Gastrocnemius medialis (tissue), 4 donors: ENCODE measurements around the gene FOXP4. TPM values are rescaled to one million over a fixed set of nuclear protein-coding genes. Genes with fewer than 3 reads are reported as not detected.

Source experiments
- ATAC-seq, 2 donors: fragments of 150-250 bp; one replicate each; pipeline ENCODE4 v1.9.1; 2016
- DNase-seq, 2 donors: peaks; one replicate each; pipeline ENCODE4 v3.0.0-alpha.2; 2019
- H3K27ac ChIP-seq, 4 donors: fragments of 200-600 bp; sonication (generic); 1 replicate in 1 of 4; 2 replicates in 3 of 4; pipeline ENCODE4 v1.5.1; 2016 to 2018; ENCODE audit warnings: mild to moderate bottlenecking in 2 of 4, moderate library complexity in 1 of 4
- H3K27me3 ChIP-seq, 3 donors: fragments of 200-600 bp; sonication (generic) in 2 of 3; 1 replicate in 1 of 3; 2 replicates in 2 of 3; pipeline versions ENCODE4 v1.5.1 to v1.6.0; 2016 to 2019; ENCODE audit warnings: mild to moderate bottlenecking in 1 of 3, moderate library complexity in 1 of 3
- H3K36me3 ChIP-seq, 2 donors: fragments of 200-600 bp; sonication (generic) in 1 of 2; one replicate each; pipeline ENCODE4 v1.5.1; 2017 to 2018
- H3K4me1 ChIP-seq, 2 donors: fragments of 200-600 bp; sonication (generic) in 1 of 2; one replicate each; pipeline ENCODE4 v1.5.1; 2016 to 2017; ENCODE audit warnings: mild to moderate bottlenecking in 2 of 2
- H3K4me3 ChIP-seq, 4 donors: fragments of 200-600 bp; sonication (generic) in 3 of 4; 1 replicate in 1 of 4; 2 replicates in 3 of 4; pipeline ENCODE4 v1.5.1; 2016 to 2019; ENCODE audit warnings: mild to moderate bottlenecking in 2 of 4
- H3K9me3 ChIP-seq, 3 donors: fragments of 200-600 bp; sonication (generic) in 2 of 3; 1 replicate in 1 of 3; 2 replicates in 2 of 3; pipeline ENCODE4 v1.5.1; 2016 to 2019
- CTCF ChIP-seq, 5 experiments: fragments of 450-650 bp in 3 of 5; fragments of 200-600 bp in 2 of 5; sonication (generic) in 2 of 5; IDR thresholded peaks in 4 of 5; conservative IDR thresholded peaks in 1 of 5; 1 replicate in 4 of 5; 2 replicates in 1 of 5; pipeline ENCODE4 v1.5.1; 2016 to 2019; ENCODE audit warnings: antibody characterized with exemption in 5 of 5, mild to moderate bottlenecking in 3 of 5, moderate library complexity in 3 of 5
- POLR2A ChIP-seq, 2 donors: fragments of 450-650 bp; IDR thresholded peaks; one replicate each; pipeline ENCODE4 v1.6.1; 2017; ENCODE audit warnings: antibody characterized with exemption in 2 of 2, mild to moderate bottlenecking in 2 of 2, moderate library complexity in 2 of 2
- in situ Hi-C, 4 donors: fragments of 200-750 bp; cut with MboI; loops; one replicate each; pipeline versions ENCODE4 v1.15.0 to v1.8.0; 2017; ENCODE audit warnings: low sequenced_read_pairs in 4 of 4
- intact Hi-C: fragments of 100-400 bp; cut with DNase I; formaldehyde crosslinking; loops from one replicate; pipeline ENCODE4 v1.15.1; 2023; ENCODE audit warnings: low total_unique reads
- total RNA-seq, 4 donors: library from RNA; depleted of rRNA; stranded (reverse); fragments of >200 nt; gene quantifications; one replicate each; pipeline versions ENCODE4 v1.1.0 to v1.2.3, GENCODE V29; 2016

The FOXP4 gene
- total RNA-seq, 4 donors from 2014 or later: 3.4 to 11.4 (median 6.5) TPM

- no peak for ATAC-seq
- H3K4me1 ChIP-seq: no peaks in the 10 kb centered on the region
- H3K4me3 ChIP-seq: no peak overlapping the region
- DNase-seq: no peak
- in situ Hi-C loops: loop anchor here (5.0 to 10.0 kb wide), 6 partner anchors 125 to 225 kb away; partner anchors contain the start of gene FRS3 (in 1 of the 4)
- no peaks in the 10 kb centered on the region for H3K27me3 ChIP-seq
- peaks cover 0 to 11% of the 10 kb centered on the region in 2 donors for H3K36me3 ChIP-seq
- no peak for TF ChIP-seq CTCF (IDR thresholded peaks at IDR 0.05 in 4 of 5, conservative IDR thresholded peaks at IDR 0.05 in 1 of 5)
- no peak for TF ChIP-seq POLR2A (IDR thresholded peaks at IDR 0.05)
- H3K27ac ChIP-seq: no peak overlapping the region
- intact Hi-C loops: loop anchor here (5.0 kb wide), 1 partner anchor 43 kb away; the partner anchor contains the start of gene FOXP4
- no peaks in the 10 kb centered on the region for H3K9me3 ChIP-seq
Measured at GRCh38 chr6:41589636-41590622, 43.7 kb downstream of the FOXP4 start.

- Histone ChIP-seq H3K36me3 (peaks cover 0 to 11% of the 10 kb centered on the region in 2 donors), H3K4me1 (no peaks in the 10 kb centered on the region), H3K4me3 (no peak overlapping the region), H3K27ac (no peak overlapping the region), H3K9me3 (no peaks in the 10 kb centered on the region), H3K27me3 (no peaks in the 10 kb centered on the region)
- DNase-seq (no peak), ATAC-seq (no peak)
- no peak for TF ChIP-seq CTCF (IDR thresholded peaks at IDR 0.05 in 4 of 5, conservative IDR thresholded peaks at IDR 0.05 in 1 of 5)
- TF ChIP-seq POLR2A (IDR thresholded peaks at IDR 0.05): no peak
- in situ Hi-C loops (loop anchor here (5.0 to 10.0 kb wide), 6 partner anchors 126 to 226 kb away; partner anchors contain the start of gene FRS3 (in 1 of the 4)), intact Hi-C loops (loop anchor here (5.0 kb wide), 1 partner anchor 44 kb away; the partner anchor contains the start of gene FOXP4)
Measured at GRCh38 chr6:41591122-41591521, 44.9 kb downstream of the FOXP4 start.

GRCh38 chr6:41591859-41592502 lies 45.8 kb downstream of the FOXP4 start:
- no peaks in the 10 kb centered on the region for H3K27me3 ChIP-seq
- TF ChIP-seq CTCF (IDR thresholded peaks at IDR 0.05 in 4 of 5, conservative IDR thresholded peaks at IDR 0.05 in 1 of 5) (peak; percentile 90 to 95 (median 92)), POLR2A (IDR thresholded peaks at IDR 0.05) (no peak)
- H3K36me3 ChIP-seq: peaks cover 0 to 13% of the 10 kb centered on the region in 2 donors
- H3K4me3 ChIP-seq: no peak overlapping the region
- in situ Hi-C loops (loop anchor here (5.0 to 10.0 kb wide), 6 partner anchors 127 to 227 kb away; partner anchors contain the start of gene FRS3 (in 1 of the 4)), intact Hi-C loops (loop anchor here (1.0 to 5.0 kb wide), 4 partner anchors 45 to 223 kb away; partner anchors contain the start of gene FOXP4)
- no peaks in the 10 kb centered on the region for H3K9me3 ChIP-seq
- peak; percentile 32 to 59 for DNase-seq
- peak; percentile 80 to 88 for ATAC-seq
- H3K27ac ChIP-seq: no peak overlapping the region
- no peaks in the 10 kb centered on the region for H3K4me1 ChIP-seq

GRCh38 chr6:41593406-41593805 lies 47.2 kb downstream of the FOXP4 start:
- Histone ChIP-seq H3K4me1 (no peaks in the 10 kb centered on the region), H3K36me3 (peaks cover 0 to 7% of the 10 kb centered on the region in 2 donors), H3K27me3 (no peaks in the 10 kb centered on the region), H3K9me3 (no peaks in the 10 kb centered on the region), H3K27ac (no peak overlapping the region), H3K4me3 (no peak overlapping the region)
- TF ChIP-seq POLR2A (IDR thresholded peaks at IDR 0.05) (no peak), CTCF (IDR thresholded peaks at IDR 0.05 in 4 of 5, conservative IDR thresholded peaks at IDR 0.05 in 1 of 5) (no peak)
- no peak for ATAC-seq
- intact Hi-C loops (loop anchor here (5.0 kb wide), 1 partner anchor 46 kb away; the partner anchor contains the start of gene FOXP4), in situ Hi-C loops (loop anchor here (5.0 to 10.0 kb wide), 6 partner anchors 129 to 229 kb away; partner anchors contain the start of gene FRS3 (in 1 of the 4))
- no peak for DNase-seq
